Suprapubic skin (tissue), 4 donors: ENCODE results near the gene ANKRD65.

Source experiments
- EP300 ChIP-seq: sonication (generic); formaldehyde crosslinking; IDR thresholded peaks from one replicate; pipeline ENCODE4 v1.6.1; 2017; ENCODE audit warnings: antibody characterized with exemption
- POLR2A ChIP-seq, 2 donors: fragments of 450-650 bp; IDR thresholded peaks; one replicate each; pipeline ENCODE4 v1.6.1; 2017; ENCODE audit warnings: antibody characterized with exemption in 2 of 2, mild to moderate bottlenecking in 2 of 2, moderate library complexity in 2 of 2
- POLR2AphosphoS5 ChIP-seq, 3 donors: sonication (generic); formaldehyde crosslinking; IDR thresholded peaks; one replicate each; pipeline ENCODE4 v1.6.1; 2017; ENCODE audit warnings: antibody characterized with exemption in 3 of 3
- TF ChIP-seq, protein P1 (sequence below), 2 donors: fragments of 200-600 bp in 1 of 2; fragments of 450-650 bp in 1 of 2; sonication (generic) in 1 of 2; IDR thresholded peaks; one replicate each; pipeline ENCODE4 v1.5.1; 2016 to 2019; ENCODE audit warnings: antibody characterized with exemption in 2 of 2, mild to moderate bottlenecking in 1 of 2, moderate library complexity in 1 of 2

DNA sequence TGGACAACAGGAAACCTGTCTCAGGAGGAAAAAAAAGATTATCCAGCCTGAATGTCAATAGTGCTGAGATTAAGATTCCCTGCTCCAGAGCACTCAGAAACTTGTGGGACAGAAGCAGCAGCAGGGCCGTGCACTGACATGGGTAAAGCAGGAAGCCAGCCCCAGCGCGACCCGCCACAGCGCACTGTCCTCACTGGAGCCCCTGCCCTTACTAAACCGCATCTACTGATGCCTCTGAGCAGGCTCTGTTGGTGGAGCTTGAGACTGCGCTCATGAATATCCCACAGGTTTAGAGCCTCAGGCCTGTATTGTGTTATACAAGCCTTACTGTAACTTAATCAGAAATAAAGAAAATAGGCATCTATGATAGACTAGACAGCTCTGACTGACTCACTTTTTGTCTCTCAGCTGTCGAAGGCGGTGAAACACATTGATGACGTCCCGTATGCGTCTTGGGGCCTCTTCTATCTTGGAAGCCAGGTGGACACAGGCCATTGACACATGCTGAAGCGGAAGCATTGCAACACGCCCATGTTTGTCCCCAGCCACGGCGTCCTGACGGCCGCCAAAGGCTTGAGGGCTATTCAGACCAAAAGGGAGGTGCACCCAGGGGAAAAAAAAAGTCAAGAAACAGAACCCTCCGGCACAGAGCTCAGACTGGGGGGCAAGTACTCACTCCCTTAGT is 23.1 kb downstream of the ANKRD65 start:
- TF ChIP-seq, protein P1, sequence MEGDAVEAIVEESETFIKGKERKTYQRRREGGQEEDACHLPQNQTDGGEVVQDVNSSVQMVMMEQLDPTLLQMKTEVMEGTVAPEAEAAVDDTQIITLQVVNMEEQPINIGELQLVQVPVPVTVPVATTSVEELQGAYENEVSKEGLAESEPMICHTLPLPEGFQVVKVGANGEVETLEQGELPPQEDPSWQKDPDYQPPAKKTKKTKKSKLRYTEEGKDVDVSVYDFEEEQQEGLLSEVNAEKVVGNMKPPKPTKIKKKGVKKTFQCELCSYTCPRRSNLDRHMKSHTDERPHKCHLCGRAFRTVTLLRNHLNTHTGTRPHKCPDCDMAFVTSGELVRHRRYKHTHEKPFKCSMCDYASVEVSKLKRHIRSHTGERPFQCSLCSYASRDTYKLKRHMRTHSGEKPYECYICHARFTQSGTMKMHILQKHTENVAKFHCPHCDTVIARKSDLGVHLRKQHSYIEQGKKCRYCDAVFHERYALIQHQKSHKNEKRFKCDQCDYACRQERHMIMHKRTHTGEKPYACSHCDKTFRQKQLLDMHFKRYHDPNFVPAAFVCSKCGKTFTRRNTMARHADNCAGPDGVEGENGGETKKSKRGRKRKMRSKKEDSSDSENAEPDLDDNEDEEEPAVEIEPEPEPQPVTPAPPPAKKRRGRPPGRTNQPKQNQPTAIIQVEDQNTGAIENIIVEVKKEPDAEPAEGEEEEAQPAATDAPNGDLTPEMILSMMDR (IDR thresholded peaks at IDR 0.05), result no peak
- TF ChIP-seq POLR2A (IDR thresholded peaks at IDR 0.05) (no peak), POLR2AphosphoS5 (IDR thresholded peaks at IDR 0.05) (no peak), EP300 (no peak)
